ENCODE measurements around the gene EPHB1.

DNA sequence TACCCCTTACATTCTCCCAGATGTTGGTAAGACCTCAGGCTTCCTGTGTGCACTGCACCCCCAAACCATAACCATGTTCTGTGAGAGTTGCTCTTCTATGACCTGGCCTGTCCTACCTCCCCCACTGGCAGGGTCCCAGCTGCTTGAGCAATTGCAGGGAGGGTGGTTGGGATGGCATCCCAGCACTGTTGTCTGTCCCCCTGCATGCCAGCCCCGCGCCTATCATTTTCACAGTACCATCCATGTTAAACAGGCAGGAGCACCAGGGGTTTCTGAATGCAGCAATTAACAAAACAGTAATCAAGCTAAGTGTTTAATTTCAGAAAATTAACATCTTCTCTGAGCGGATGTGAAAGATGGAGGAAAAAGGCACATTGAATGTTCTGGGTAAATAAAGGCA lies 345.5 kb downstream of the EPHB1 start:
- TF ChIP-seq GATA2 (IDR thresholded peaks at IDR 0.05; ENCODE audit: low read depth, low read length) (no peak), GATA3 (IDR thresholded peaks at IDR 0.05; ENCODE audit: low read depth, low read length) (no peak)

Measured in SH-SY5Y (cell line).